SK-N-DZ (cell line): Measurements from ENCODE around the gene GARIN1A.

Experiments used
- DNase-seq: peaks from one replicate; pipeline ENCODE4 v3.0.0-alpha.2; 2015; ENCODE audit warnings: low spot score
- small RNA-seq, 2 experiments: library from RNA; depleted of rRNA; stranded (forward); fragments of <200 nt; gene quantifications; one replicate each; pipeline ENCODE3, GENCODE V24; 2014

Gene GARIN1A

GRCh38 chr7:128714701-128715495, 42.8 kb downstream of the GARIN1A start:
- DNase-seq, result no peak

GRCh38 chr7:128718967-128719642, 47.0 kb downstream of the GARIN1A start:
- no peak for DNase-seq

GRCh38 chr7:128721376-128721775, 49.3 kb downstream of the GARIN1A start:
- DNase-seq, result no peak

Small RNAs within 50 kb of the gene (small RNA-seq; reads per million reads assigned to genes)
- 5.9 to 48.1 reads per million in 2 experiments for gene RNA5SP242
- 0 to 3.5 reads per million in 2 experiments for gene RNA5SP243
- gene RNU6-177P, result 0 reads per million in 2 experiments
